Measurements from ENCODE around the gene ABCA9. TPM values are rescaled to one million over a fixed set of nuclear protein-coding genes. Genes with fewer than 3 reads are reported as not detected.

The ABCA9 gene
- total RNA-seq, 1 donor from 2014 or later: 21.5 TPM

GRCh38 chr17:69067274-69068047 is 6.7 kb upstream of the ABCA9 start:
- DNase-seq (no peak), ATAC-seq (no peak)
- intact Hi-C loops (cut with micrococcal nuclease): no loop called here

GRCh38 chr17:69066482-69066881 is 5.8 kb upstream of the ABCA9 start:
- intact Hi-C loops (cut with micrococcal nuclease): no loop called here
- DNase-seq (no peak), ATAC-seq (no peak)

GRCh38 chr17:69065113-69065512 is 4.4 kb upstream of the ABCA9 start:
- DNase-seq (no peak), ATAC-seq (no peak)
- intact Hi-C loops (cut with micrococcal nuclease): no loop called here

- intact Hi-C loops (cut with micrococcal nuclease): no loop called here
- no peak for DNase-seq
- ATAC-seq: no peak
These were observed 3.7 kb upstream of the ABCA9 start for GRCh38 chr17:69064476-69064875.

GRCh38 chr17:69064001-69064400 is 3.3 kb upstream of the ABCA9 start:
- intact Hi-C loops (cut with micrococcal nuclease): no loop called here
- DNase-seq (no peak), ATAC-seq (no peak)

GRCh38 chr17:69062860-69063581 is 2.3 kb upstream of the ABCA9 start:
- ATAC-seq: peak; percentile 37
- DNase-seq: no peak
- intact Hi-C loops (cut with micrococcal nuclease): no loop called here

GRCh38 chr17:69061721-69062556 is 1.2 kb upstream of the ABCA9 start:
- DNase-seq (no peak), ATAC-seq (no peak)
- intact Hi-C loops (cut with micrococcal nuclease): no loop called here

- intact Hi-C loops (cut with micrococcal nuclease): no loop called here
- ATAC-seq: no peak
- no peak for DNase-seq
These were observed 1.1 kb downstream of the ABCA9 start for GRCh38 chr17:69059458-69060175.

GRCh38 chr17:69058165-69058564 is 2.6 kb downstream of the ABCA9 start:
- intact Hi-C loops (cut with micrococcal nuclease): no loop called here
- ATAC-seq: no peak
- DNase-seq: no peak

- intact Hi-C loops (cut with micrococcal nuclease): no loop called here
- ATAC-seq: no peak
- no peak for DNase-seq
These were observed 3.4 kb downstream of the ABCA9 start for GRCh38 chr17:69057280-69057679.

GRCh38 chr17:69056179-69056823 is 4.4 kb downstream of the ABCA9 start:
- DNase-seq (no peak), ATAC-seq (no peak)
- intact Hi-C loops (cut with micrococcal nuclease): no loop called here

- intact Hi-C loops (cut with micrococcal nuclease): no loop called here
- ATAC-seq (peak; percentile 63), DNase-seq (no peak)
These were observed 5.4 kb downstream of the ABCA9 start for GRCh38 chr17:69055334-69055733.

- DNase-seq: no peak
- ATAC-seq: peak; percentile 11
- intact Hi-C loops (cut with micrococcal nuclease): no loop called here
These were observed 9.5 kb downstream of the ABCA9 start for GRCh38 chr17:69050999-69051775.

GRCh38 chr17:69048634-69049033 is 12.1 kb downstream of the ABCA9 start:
- ATAC-seq (no peak), DNase-seq (no peak)
- intact Hi-C loops (cut with micrococcal nuclease): no loop called here

- intact Hi-C loops (cut with micrococcal nuclease): no loop called here
- ATAC-seq: peak; percentile 97
- peak; percentile 64 for DNase-seq
These were observed 13.1 kb downstream of the ABCA9 start for GRCh38 chr17:69047368-69048263.

- intact Hi-C loops (cut with micrococcal nuclease): no loop called here
- DNase-seq: no peak
- ATAC-seq: no peak
These were observed 14.5 kb downstream of the ABCA9 start for GRCh38 chr17:69046121-69046807.

- ATAC-seq (no peak), DNase-seq (no peak)
- intact Hi-C loops (cut with micrococcal nuclease): no loop called here
These were observed 15.1 kb downstream of the ABCA9 start for GRCh38 chr17:69045646-69046045.

Data from left ventricle myocardium superior (tissue), 1 donor.